H1 (cell line): ENCODE data around the gene PDE4D. TPM values are rescaled to one million over a fixed set of nuclear protein-coding genes. Genes with fewer than 3 reads are reported as not detected.

Experiments
- CTCF ChIA-PET: fragments of 300-600 bp; sonication (Branson Sonifier 250); formaldehyde crosslinking; loops from one replicate; lab custom pipeline; 2021; ENCODE audit not compliant: partially characterized antibody; lab: Charles Lee
- POLR2A ChIA-PET: fragments of 300-600 bp; sonication (Branson Sonifier 250); formaldehyde crosslinking; loops from one replicate; lab custom pipeline; 2021; ENCODE audit warnings: inconsistent platforms; ENCODE audit not compliant: partially characterized antibody; lab: Charles Lee
- DNase-seq, 2 experiments: peaks; one replicate each; pipeline versions ENCODE4 v3.0.0 to v3.0.0-alpha.2; 2010 to 2022; ENCODE audit warnings: low spot score in 2 of 2, low read depth in 1 of 2, mixed read lengths in 1 of 2
- FAIRE-seq: peaks from 2 replicates; lab custom pipeline; 2011; peaks lifted over from hg19 to GRCh38; lab: Jason Lieb, UNC
- H2AFZ ChIP-seq: 2 replicates; pipeline ENCODE4 v1.8.1; 2012; ENCODE audit warnings: low read length, inconsistent platforms
- H2AK5ac ChIP-seq: 2 replicates; pipeline ENCODE4 v1.6.1; 2013; ENCODE audit warnings: low read depth, low read length
- H2BK120ac ChIP-seq: replicated peaks from 2 replicates; pipeline ENCODE3; 2013; ENCODE audit warnings: low read depth, low read length, inconsistent platforms
- H2BK12ac ChIP-seq: 2 replicates; pipeline ENCODE4 v1.6.1; 2013; ENCODE audit warnings: low read depth, low read length
- H2BK15ac ChIP-seq: 2 replicates; pipeline ENCODE4 v1.6.1; 2013; ENCODE audit warnings: low read length
- H2BK20ac ChIP-seq: 2 replicates; pipeline ENCODE4 v1.6.1; 2013; ENCODE audit warnings: low read length
- H2BK5ac ChIP-seq: 2 replicates; pipeline ENCODE4 v1.6.1; 2013; ENCODE audit warnings: low read depth, low read length
- H3K14ac ChIP-seq: 2 replicates; pipeline ENCODE4 v1.6.1; 2013; ENCODE audit warnings: inconsistent platforms; ENCODE audit not compliant: insufficient read length
- H3K18ac ChIP-seq: 2 replicates; pipeline ENCODE4 v1.6.1; 2013; ENCODE audit warnings: low read length; ENCODE audit errors: extremely low read depth
- H3K23ac ChIP-seq: 2 replicates; pipeline ENCODE4 v1.6.1; 2013; ENCODE audit warnings: inconsistent platforms; ENCODE audit not compliant: insufficient read length
- H3K23me2 ChIP-seq: 2 replicates; pipeline ENCODE4 v1.6.1; 2013; ENCODE audit warnings: low read depth, low read length
- H3K27ac ChIP-seq: 2 replicates; pipeline ENCODE4 v1.6.1; 2011; ENCODE audit warnings: low read depth, low read length, inconsistent platforms
- H3K27me3 ChIP-seq, 4 experiments: replicated peaks in 1 of 4; 1 replicate in 1 of 4; 2 replicates in 3 of 4; pipeline versions ENCODE4 v1.6.1 to v1.8.1; 2011 to 2013; ENCODE audit warnings: low read length in 3 of 4, mild to moderate bottlenecking in 3 of 4, inconsistent platforms in 2 of 4, mixed read lengths in 2 of 4, moderate library complexity in 1 of 4; ENCODE audit not compliant: control insufficient read depth in 3 of 4, insufficient read depth in 3 of 4; ENCODE audit errors: extremely low read depth in 1 of 4
- H3K36me3 ChIP-seq, 4 experiments: 2 replicates each; pipeline versions ENCODE4 v1.6.1 to v1.8.1; 2011 to 2013; ENCODE audit warnings: mild to moderate bottlenecking in 4 of 4, low read length in 3 of 4, moderate library complexity in 2 of 4, control low read depth in 1 of 4, inconsistent platforms in 1 of 4; ENCODE audit not compliant: insufficient read depth in 4 of 4, control insufficient read depth in 2 of 4
- H3K4ac ChIP-seq: replicated peaks from 2 replicates; pipeline ENCODE3; 2013; ENCODE audit warnings: low read length, low read depth, mixed read lengths, inconsistent platforms; ENCODE audit not compliant: insufficient read length
- H3K4me1 ChIP-seq, 4 experiments: replicated peaks in 1 of 4; 1 replicate in 1 of 4; 2 replicates in 3 of 4; pipeline versions ENCODE4 v1.6.1 to v1.8.1; 2011 to 2013; ENCODE audit warnings: low read length in 3 of 4, inconsistent platforms in 2 of 4, mixed read lengths in 1 of 4; ENCODE audit not compliant: insufficient read depth in 4 of 4, control insufficient read depth in 3 of 4
- H3K4me2 ChIP-seq, 2 experiments: 2 replicates each; pipeline versions ENCODE4 v1.6.1 to v1.8.1; 2011 to 2013; ENCODE audit warnings: low read depth in 2 of 2, low read length in 2 of 2, control low read depth in 1 of 2, inconsistent platforms in 1 of 2, mild to moderate bottlenecking in 1 of 2; ENCODE audit not compliant: insufficient read depth in 1 of 2
- H3K4me3 ChIP-seq, 4 experiments: fragments of 200-600, 300-600 bp in 1 of 4; sonication (generic), shearing (Covaris generic), sonication (Bioruptor Twin) in 1 of 4; 2 replicates each; pipeline versions ENCODE4 v1.5.1 to v1.8.1; 2011 to 2016; ENCODE audit warnings: low read length in 4 of 4, low read depth in 3 of 4, control low read depth in 2 of 4, inconsistent platforms in 2 of 4, mild to moderate bottlenecking in 2 of 4, mixed read lengths in 1 of 4, moderate library complexity in 1 of 4; ENCODE audit not compliant: insufficient read depth in 2 of 4; ENCODE audit errors: extremely low read depth in 1 of 4
- H3K56ac ChIP-seq: replicated peaks from 2 replicates; pipeline ENCODE3; 2013; ENCODE audit warnings: low read depth, mild to moderate bottlenecking, mixed read lengths, low read length, inconsistent platforms; ENCODE audit not compliant: insufficient read length
- H3K79me1 ChIP-seq: 2 replicates; pipeline ENCODE4 v1.6.1; 2013; ENCODE audit warnings: low read depth, low read length, control low read depth
- H3K79me2 ChIP-seq, 2 experiments: 2 replicates each; pipeline versions ENCODE4 v1.6.1 to v1.8.1; 2012 to 2013; ENCODE audit warnings: low read length in 2 of 2, mild to moderate bottlenecking in 2 of 2, inconsistent platforms in 1 of 2; ENCODE audit not compliant: insufficient read depth in 2 of 2, control insufficient read depth in 1 of 2
- H3K9ac ChIP-seq, 4 experiments: replicated peaks in 1 of 4; 1 replicate in 1 of 4; 2 replicates in 3 of 4; pipeline versions ENCODE4 v1.6.1 to v1.8.1; 2011 to 2013; ENCODE audit warnings: low read depth in 3 of 4, low read length in 3 of 4, control low read depth in 2 of 4, mild to moderate bottlenecking in 2 of 4, moderate library complexity in 2 of 4, inconsistent platforms in 1 of 4; ENCODE audit errors: extremely low read depth in 1 of 4
- H3K9me3 ChIP-seq, 2 experiments: 2 replicates each; pipeline versions ENCODE4 v1.6.1 to v1.8.1; 2012 to 2013; ENCODE audit warnings: mild to moderate bottlenecking in 2 of 2, moderate library complexity in 2 of 2, control low read depth in 1 of 2, inconsistent platforms in 1 of 2, low read depth in 1 of 2, low read length in 1 of 2, mixed read lengths in 1 of 2; ENCODE audit not compliant: insufficient read depth in 2 of 2
- H4K20me1 ChIP-seq, 2 experiments: replicated peaks in 1 of 2; 2 replicates each; pipeline versions ENCODE3 to v1.8.1; 2011 to 2013; ENCODE audit warnings: inconsistent platforms in 2 of 2, low read length in 2 of 2, mild to moderate bottlenecking in 1 of 2; ENCODE audit not compliant: insufficient read depth in 2 of 2, control insufficient read depth in 1 of 2
- H4K5ac ChIP-seq: 2 replicates; pipeline ENCODE4 v1.6.1; 2013; ENCODE audit warnings: low read length, low read depth, mixed read lengths, inconsistent platforms; ENCODE audit not compliant: insufficient read length
- H4K8ac ChIP-seq: 2 replicates; pipeline ENCODE4 v1.8.0; 2013; ENCODE audit warnings: mild to moderate bottlenecking, moderate library complexity, low read length, inconsistent platforms; ENCODE audit not compliant: insufficient read depth; ENCODE audit errors: extremely low read depth
- H4K91ac ChIP-seq: replicated peaks from 2 replicates; pipeline ENCODE3; 2013; ENCODE audit warnings: low read length, mixed read lengths, inconsistent platforms; ENCODE audit not compliant: insufficient read length
- ASH2L ChIP-seq: fragments of 200-600, 300-600 bp; sonication (generic); IDR thresholded peaks from one replicate; pipeline ENCODE4 v1.7.1; 2017; ENCODE audit warnings: low read length
- BRCA1 ChIP-seq: IDR thresholded peaks from 2 replicates; pipeline ENCODE4 v1.6.1; 2012; ENCODE audit warnings: low read depth, low read length, improper control_type of control experiment
- CTCF ChIP-seq, 3 experiments: IDR thresholded peaks; 1 replicate in 2 of 3; 2 replicates in 1 of 3; pipeline versions ENCODE4 v1.5.1 to v1.6.1; 2011; ENCODE audit warnings: low read length in 3 of 3, mild to moderate bottlenecking in 3 of 3, inconsistent platforms in 2 of 3, low read depth in 1 of 3, moderate library complexity in 1 of 3; ENCODE audit not compliant: insufficient read depth in 1 of 3; ENCODE audit errors: control extremely low read depth in 1 of 3
- EGR1 ChIP-seq: IDR thresholded peaks from 2 replicates; pipeline ENCODE4 v1.6.1; 2011; ENCODE audit warnings: low read depth, low read length, borderline replicate concordance
- EP300 ChIP-seq, 2 experiments: IDR thresholded peaks; 1 replicate in 1 of 2; 2 replicates in 1 of 2; pipeline ENCODE4 v1.6.1; 2011 to 2012; ENCODE audit warnings: low read depth in 2 of 2, low read length in 2 of 2, mild to moderate bottlenecking in 2 of 2, borderline replicate concordance in 1 of 2, inconsistent platforms in 1 of 2, moderate library complexity in 1 of 2
- POU5F1 ChIP-seq: IDR thresholded peaks from 2 replicates; pipeline ENCODE4 v1.6.1; 2011; ENCODE audit warnings: low read depth, mild to moderate bottlenecking, low read length, moderate library complexity
- RBBP5 ChIP-seq: IDR thresholded peaks from 2 replicates; pipeline ENCODE4 v1.7.1; 2012; ENCODE audit warnings: low read depth, mild to moderate bottlenecking, inconsistent platforms, low read length, moderate library complexity, borderline replicate concordance
- RNF2 ChIP-seq: fragments of 200-900, 300-1000 bp; sonication (generic); IDR thresholded peaks from 2 replicates; pipeline ENCODE4 v1.7.1; 2016; ENCODE audit warnings: borderline replicate concordance, low read depth, mild to moderate bottlenecking, antibody characterized with exemption, low read length; ENCODE audit not compliant: poor library complexity, severe bottlenecking; ENCODE audit errors: missing control alignments
- RXRA ChIP-seq: IDR thresholded peaks from 2 replicates; pipeline ENCODE4 v1.6.1; 2011; ENCODE audit warnings: low read depth, mild to moderate bottlenecking, low read length, moderate library complexity; ENCODE audit not compliant: insufficient read depth
- SP2 ChIP-seq: IDR thresholded peaks from 2 replicates; pipeline ENCODE4 v1.6.1; 2012; ENCODE audit warnings: mild to moderate bottlenecking, low read length, inconsistent platforms
- SP4 ChIP-seq: IDR thresholded peaks from 2 replicates; pipeline ENCODE4 v1.6.1; 2012; ENCODE audit warnings: low read length, inconsistent platforms
- SRF ChIP-seq: IDR thresholded peaks from 2 replicates; pipeline ENCODE4 v1.6.1; 2011; ENCODE audit warnings: mild to moderate bottlenecking, low read depth, low read length, moderate library complexity
- WGBS, 2 experiments: shearing (Covaris generic) in 1 of 2; methylation state at CpG; one replicate each; pipeline versions ENCODE4 v1.1.6 to v1.1.7; 2013 to 2015; ENCODE audit warnings: low lambda C conversion rate in 2 of 2, mixed read lengths in 2 of 2, inconsistent platforms in 1 of 2, low coverage in 1 of 2, missing lambda C conversion rate in 1 of 2; ENCODE audit not compliant: insufficient replicate concordance in 2 of 2, insufficient coverage in 1 of 2, insufficient read length in 1 of 2; ENCODE audit errors: extremely low coverage in 1 of 2, missing lambda C conversion rate in 1 of 2; 5-methylcytosine and 5-hydroxymethylcytosine counted together
- polyA plus RNA-seq, 7 experiments: library from polyadenylated mRNA; depleted of rRNA in 3 of 7; stranded (reverse) in 5 of 7; unstranded in 2 of 7; fragments of >200 nt in 5 of 7; fragments of 200-250 nt in 2 of 7; gene quantifications; 1 replicate in 5 of 7; 2 replicates in 1 of 7; 4 replicates in 1 of 7; pipeline versions ENCODE4 v1.2.1 to v1.2.3, GENCODE V29; 2011 to 2013; ENCODE audit warnings: missing spikeins in 2 of 7, mixed read lengths in 2 of 7
- total RNA-seq: library from RNA; stranded (reverse); fragmentation: NEBNext Ultra II Directional; extraction: Animal tissue kit (Norgen Biotek cat#: 25700); gene quantifications from 2 replicates; pipeline ENCODE4 v1.2.1, GENCODE V29; 2021

Gene PDE4D
- total and polyA plus RNA-seq, 2 of the 8 experiments (the other 6 are each of a cell fraction or from before 2014, with no cell fraction given) = 2.3 to 3.7 TPM

- Histone ChIP-seq H3K23ac (no peak overlapping the region), H2BK20ac (no peak overlapping the region), H3K14ac (no peak overlapping the region), H3K23me2 (no peaks in the 10 kb centered on the region), H3K4me3 (no peak overlapping the region), H3K79me1 (no peaks in the 10 kb centered on the region), H2BK5ac (no peak overlapping the region), H3K36me3 (no peaks in the 10 kb centered on the region), H3K79me2 (no peaks in the 10 kb centered on the region), H4K8ac (no peak overlapping the region), H3K56ac (no peak overlapping the region), H3K18ac (no peak overlapping the region), H4K91ac (no peak overlapping the region), H2AK5ac (no peak overlapping the region), H3K9ac (no peak overlapping the region), H3K27ac (no peak overlapping the region), H2BK120ac (no peak overlapping the region), H4K20me1 (no peaks in the 10 kb centered on the region), H3K4ac (no peak overlapping the region), H3K27me3 (no peaks in the 10 kb centered on the region), H4K5ac (no peak overlapping the region), H2AFZ (no peak overlapping the region), H3K9me3 (no peaks in the 10 kb centered on the region), H2BK12ac (no peak overlapping the region), H2BK15ac (no peak overlapping the region), H3K4me2 (no peak overlapping the region), H3K4me1 (no peaks in the 10 kb centered on the region; a peak in 1 of 7 replicates)
- DNase-seq (no peak), FAIRE-seq (no peak)
- 82% methylated on average over 2 of the region's 2 CpGs; no CpG with 5 or more reads in 1 of the 2 experiments for WGBS, 2 experiments
- POLR2A ChIA-PET = no interaction called here
- CTCF ChIA-PET = no interaction called here
- TF ChIP-seq POU5F1 (no peak), EP300 (IDR thresholded peaks at IDR 0.05; ENCODE audit: borderline replicate concordance in 1 of 2, low read depth in 2 of 2, low read length in 2 of 2) (no peak), RBBP5 (no peak), SP2 (no peak), BRCA1 (no peak), ASH2L (no peak), EGR1 (no peak), SRF (no peak), RNF2 (no peak), CTCF (IDR thresholded peaks at IDR 0.05; ENCODE audit: control extremely low read depth in 1 of 3, insufficient read depth in 1 of 3, low read depth in 1 of 3, low read length in 3 of 3) (no peak), SP4 (no peak), RXRA (no peak)
Observed at GRCh38 chr5:59107692-59108091, 785.8 kb downstream of the PDE4D start.
